K562 (cell line): ENCODE data around the gene CCDC34. TPM values are rescaled to one million over a fixed set of nuclear protein-coding genes. Genes with fewer than 3 reads are reported as not detected.

ENCODE experiments used
- ATAC-seq: fragments of 200-7000 bp; cut with Tn5 transposase; 3 replicates; pipeline ENCODE4 v1.9.1; 2020; ENCODE audit warnings: moderate library complexity
- BruUV-seq: library from RNA; stranded (reverse); fragments of 400-500 nt; replicated peaks from 2 replicates; lab custom pipeline; 2021; lab: Mats Ljungman, UMichigan
- CTCF ChIA-PET: fragments of 300-600 bp; formaldehyde crosslinking; extraction: SDS; loops from one replicate; lab custom pipeline; 2021; ENCODE audit warnings: low intra/inter-chr PET ratio; lab: Yijun Ruan, JAX
- POLR2A ChIA-PET: fragments of 300-600, 350-650 bp; sonication (Branson Sonifier 250); formaldehyde crosslinking; extraction: SDS; loops from one replicate; lab custom pipeline; 2021; ENCODE audit warnings: antibody characterized with exemption, inconsistent platforms; lab: Yijun Ruan, JAX
- DNase-seq, 4 experiments: peaks; one replicate each; pipeline versions ENCODE4 v3.0.0 to v3.0.0-alpha.2; 2011 to 2018; ENCODE audit warnings: low spot score in 3 of 4, mixed read lengths in 3 of 4; ENCODE audit errors: extremely low read depth in 1 of 4
- FAIRE-seq: peaks from 2 replicates; lab custom pipeline; 2011; peaks lifted over from hg19 to GRCh38; lab: Jason Lieb, UNC
- H2AFZ ChIP-seq: 2 replicates; pipeline ENCODE4 v1.6.0; 2011; ENCODE audit warnings: low read depth, low read length, control low read depth, inconsistent platforms
- H3K27ac ChIP-seq: fragments of 200-600 bp; 3 replicates; pipeline ENCODE4 v1.8.0; 2011; ENCODE audit warnings: low read depth, mild to moderate bottlenecking, control low read depth, inconsistent platforms, low read length, moderate library complexity, mixed read lengths; ENCODE audit errors: extremely low read depth
- H3K27me3 ChIP-seq, 2 experiments: fragments of 300-600 bp in 1 of 2; 2 replicates in 1 of 2; 3 replicates in 1 of 2; pipeline versions ENCODE4 v1.6.0 to v1.8.0; 2011; ENCODE audit warnings: inconsistent platforms in 2 of 2, low read length in 2 of 2, mild to moderate bottlenecking in 1 of 2, mixed read lengths in 1 of 2, moderate library complexity in 1 of 2; ENCODE audit not compliant: control insufficient read depth in 2 of 2, insufficient read depth in 2 of 2
- H3K36me3 ChIP-seq: fragments of 300-600 bp; 3 replicates; pipeline ENCODE4 v1.8.0; 2011; ENCODE audit warnings: mild to moderate bottlenecking, low read length, inconsistent platforms; ENCODE audit not compliant: control insufficient read depth, insufficient read depth
- H3K4me1 ChIP-seq, 2 experiments: fragments of 200-600 bp in 1 of 2; replicated peaks in 1 of 2; 2 replicates in 1 of 2; 3 replicates in 1 of 2; pipeline versions ENCODE4 v1.5.1 to v1.8.0; 2011; ENCODE audit warnings: inconsistent platforms in 2 of 2, low read length in 2 of 2, mild to moderate bottlenecking in 1 of 2, mixed read lengths in 1 of 2, moderate library complexity in 1 of 2; ENCODE audit not compliant: control insufficient read depth in 2 of 2, insufficient read depth in 2 of 2
- H3K4me2 ChIP-seq: 2 replicates; pipeline ENCODE4 v1.6.1; 2011; ENCODE audit warnings: low read length, control low read depth, inconsistent platforms, mixed read lengths; ENCODE audit not compliant: insufficient read depth
- H3K4me3 ChIP-seq: fragments of 200-600 bp; sonication (generic), shearing (Covaris generic); 2 replicates; pipeline ENCODE4 v1.5.1; 2016; ENCODE audit warnings: control low read depth, inconsistent platforms
- H3K79me2 ChIP-seq: fragments of 200-600 bp; 3 replicates; pipeline ENCODE4 v1.8.0; 2011; ENCODE audit warnings: low read length, inconsistent platforms; ENCODE audit not compliant: control insufficient read depth, insufficient read depth
- H3K9ac ChIP-seq, 2 experiments: 2 replicates each; pipeline versions ENCODE4 v1.6.0 to v1.6.1; 2011; ENCODE audit warnings: low read depth in 2 of 2, low read length in 2 of 2, control low read depth in 1 of 2, inconsistent platforms in 1 of 2, mild to moderate bottlenecking in 1 of 2, mixed read lengths in 1 of 2; ENCODE audit not compliant: insufficient read depth in 1 of 2
- H3K9me1 ChIP-seq: one replicate; pipeline ENCODE4 v1.6.0; 2011; ENCODE audit warnings: inconsistent platforms, mild to moderate bottlenecking, low read length, moderate library complexity; ENCODE audit not compliant: control insufficient read depth, insufficient read depth
- H3K9me3 ChIP-seq: replicated peaks from 2 replicates; pipeline ENCODE4 v1.5.1; 2011; ENCODE audit warnings: low read depth, low read length, inconsistent platforms; ENCODE audit not compliant: control insufficient read depth, insufficient read depth
- H4K20me1 ChIP-seq: replicated peaks from 2 replicates; pipeline ENCODE4 v1.6.1; 2011; ENCODE audit warnings: low read length, inconsistent platforms, mixed read lengths; ENCODE audit not compliant: control insufficient read depth, insufficient read depth
- CHCHD3 ChIP-seq: fragments of 250-450 bp; sonication (Bioruptor Pico); IDR thresholded peaks from 2 replicates; pipeline ENCODE4 v2.1.2; 2022; ENCODE audit warnings: mild to moderate bottlenecking
- ELF2 ChIP-seq: fragments of 250-450 bp; sonication (Bioruptor Pico); IDR thresholded peaks from 2 replicates; pipeline ENCODE4 v1.5.0; 2021; ENCODE audit warnings: mild to moderate bottlenecking
- NELFE ChIP-seq: IDR thresholded peaks from 2 replicates; pipeline ENCODE4 v1.6.1; 2011; ENCODE audit warnings: mild to moderate bottlenecking; ENCODE audit not compliant: insufficient read depth, insufficient read length
- ZFP30 ChIP-seq: fragments of 250-450 bp; sonication (Bioruptor Pico); IDR thresholded peaks from 2 replicates; pipeline ENCODE4 v1.8.0; 2022; ENCODE audit warnings: moderate library complexity, mild to moderate bottlenecking, inconsistent platforms, borderline replicate concordance
- ZNF830 ChIP-seq: fragments of 250-450 bp; sonication (Bioruptor Pico); IDR thresholded peaks from 2 replicates; pipeline ENCODE4 v1.5.0; 2021; ENCODE audit warnings: mild to moderate bottlenecking
- in situ Hi-C: fragments of 300-500 bp; cut with MboI; formaldehyde crosslinking; loops from 4 replicates; pipeline ENCODE4 v1.15.0; 2018; ENCODE audit warnings: inconsistent platforms, mixed read lengths
- intact Hi-C: fragments of 100-400 bp; cut with micrococcal nuclease; formaldehyde crosslinking; loops from 2 replicates; pipeline ENCODE4 v1.14.2; 2022
- polyA plus RNA-seq, 8 experiments: library from polyadenylated mRNA; depleted of rRNA in 4 of 8; stranded (reverse) in 5 of 8; unstranded in 3 of 8; fragments of >200 nt; fragmentation: Nextera tagmentation in 2 of 8; fragmentation: Illumina TruSeq in 1 of 8; extraction: Ambion mirVana in 2 of 8; extraction: Trizol in 1 of 8; gene quantifications; 2 replicates each; pipeline versions ENCODE4 v1.2.1 to v1.2.3, GENCODE V29; 2011 to 2014; ENCODE audit warnings: inconsistent platforms in 1 of 8, missing spikeins in 1 of 8
- total RNA-seq, 7 experiments: library from RNA; depleted of rRNA in 6 of 7; stranded (reverse); fragments of >200 nt in 6 of 7; fragmentation: Illumina TruSeq in 2 of 7; extraction: Trizol in 2 of 7; gene quantifications; 2 replicates each; pipeline versions ENCODE4 v1.2.1 to v1.2.3, GENCODE V29; 2011 to 2021; ENCODE audit warnings: low replicate concordance in 1 of 7
- TF ChIP-seq, protein P1 (sequence below): fragments of 250-450 bp; sonication (Bioruptor Pico); IDR thresholded peaks from 2 replicates; pipeline ENCODE4 v1.5.0; 2021; ENCODE audit warnings: mild to moderate bottlenecking, moderate library complexity
- TF ChIP-seq, protein P2 (sequence below), 2 experiments: IDR thresholded peaks in 1 of 2; conservative IDR thresholded peaks in 1 of 2; 2 replicates each; pipeline ENCODE4 v1.6.1; 2016; ENCODE audit warnings: low read depth in 2 of 2, mild to moderate bottlenecking in 1 of 2, missing compliant biosample characterization in 1 of 2, missing genetic modification characterization in 1 of 2, moderate library complexity in 1 of 2

Gene CCDC34
- total and polyA plus RNA-seq, 9 of the 15 experiments (the other 6 are each of a cell fraction or from before 2014, with no cell fraction given), result 6.2 to 42.0 (median 15.7) TPM

DNA sequence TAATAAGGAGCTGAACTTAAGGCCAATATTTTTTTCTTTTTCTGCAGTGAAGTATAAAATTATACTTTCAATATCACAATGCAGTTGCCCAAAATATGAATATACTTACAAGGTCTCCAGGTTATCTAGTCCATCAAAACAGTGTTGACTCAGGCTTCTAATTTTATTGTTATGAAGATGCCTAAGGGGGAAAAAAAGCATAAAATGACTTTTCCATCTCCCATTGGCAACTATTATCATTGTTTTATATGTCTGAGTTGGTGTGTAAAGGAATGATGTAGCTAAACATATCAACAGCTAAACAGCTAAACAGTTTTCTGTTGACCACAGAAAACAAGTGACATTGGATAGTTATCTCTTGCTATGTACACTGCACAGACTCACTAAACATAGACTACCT lies 21.2 kb upstream of the CCDC34 start:
- FAIRE-seq (no peak), ATAC-seq (no peak), DNase-seq (no peak)
- H3K4me3 ChIP-seq, result no peak overlapping the region
- no peaks in the 10 kb centered on the region for H3K9me1 ChIP-seq
- no TSS peak for BruUV-seq
- in situ Hi-C loops, result no loop called here
- POLR2A ChIA-PET, result interaction anchor here (2.7 kb wide), 1 partner anchor 9 kb away, joined by 8 read pairs; no protein-coding TSS in a partner anchor
- no peak overlapping the region for H3K27ac ChIP-seq
- intact Hi-C loops, result no loop called here
- no peaks in the 10 kb centered on the region for H3K9me3 ChIP-seq
- H3K36me3 ChIP-seq, result no peaks in the 10 kb centered on the region; the same call in 1 of the 3 replicates
- H3K4me2 ChIP-seq, result no peak overlapping the region
- no peaks in the 10 kb centered on the region for H4K20me1 ChIP-seq
- peaks cover 5 to 13% of the 10 kb centered on the region in 2 experiments for H3K4me1 ChIP-seq
- H3K9ac ChIP-seq, result no peak overlapping the region
- CTCF ChIA-PET, result no interaction called here
- H3K27me3 ChIP-seq, result no peaks in the 10 kb centered on the region
- no peak overlapping the region for H2AFZ ChIP-seq
- H3K79me2 ChIP-seq, result no peaks in the 10 kb centered on the region
- no peak for TF ChIP-seq ZNF830 (CRISPR knock-in tag)
- no peak for TF ChIP-seq ELF2 (CRISPR knock-in tag)
- TF ChIP-seq CHCHD3 (CRISPR knock-in tag), result no peak
- TF ChIP-seq, protein P1, sequence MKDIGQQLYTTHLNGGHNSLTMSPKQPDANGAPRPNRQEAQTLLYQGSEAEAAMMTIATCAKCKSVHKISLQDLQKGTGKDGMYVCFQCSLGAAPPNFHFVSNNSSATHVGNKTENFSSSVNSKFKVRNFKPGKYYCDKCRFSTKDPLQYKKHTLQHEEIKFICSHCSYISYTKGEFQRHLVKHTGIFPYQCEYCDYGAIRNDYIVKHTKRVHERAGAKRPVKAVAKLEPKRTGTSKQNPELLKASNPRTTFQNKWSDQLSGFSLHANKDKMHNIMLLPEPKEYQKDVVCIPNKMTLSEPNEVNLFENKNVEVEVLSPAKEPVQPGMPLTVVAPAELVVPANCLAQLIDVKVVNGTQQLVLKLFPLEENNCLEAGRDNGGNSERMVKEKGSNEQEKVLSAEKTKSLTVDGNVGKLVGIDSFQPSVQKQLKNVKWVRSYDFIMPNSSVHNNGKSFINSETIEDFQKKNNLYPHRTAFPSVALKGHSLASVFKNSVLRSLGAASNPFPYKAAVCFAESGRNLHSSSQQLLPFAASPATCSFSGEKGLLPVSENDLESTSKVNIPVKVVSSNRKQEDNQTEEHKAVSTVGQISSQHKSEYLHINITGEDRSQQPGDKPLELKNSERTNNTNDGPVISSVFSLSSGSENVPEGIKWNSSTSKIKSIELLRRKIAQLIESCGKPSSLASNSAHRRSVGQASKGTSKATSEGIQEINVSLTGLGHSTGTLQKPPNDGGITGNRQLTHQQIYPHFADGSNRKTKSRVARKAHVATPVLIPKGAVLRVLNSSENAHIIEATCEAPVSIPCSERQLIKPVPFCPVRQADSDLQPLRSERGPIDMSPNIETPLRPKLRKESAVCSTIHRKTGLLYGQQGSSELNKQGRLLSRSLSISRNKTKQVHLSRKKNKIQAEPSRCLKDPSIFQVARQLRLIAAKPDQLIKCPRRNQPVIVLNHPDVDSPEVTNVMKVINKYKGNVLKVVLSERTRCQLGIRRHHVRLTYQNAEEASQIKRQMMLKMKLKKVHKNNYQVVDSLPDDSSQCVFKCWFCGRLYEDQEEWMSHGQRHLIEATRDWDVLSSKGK (CRISPR knock-in tag), result no peak
- no peak for TF ChIP-seq NELFE
- TF ChIP-seq ZFP30, result no peak
- TF ChIP-seq, protein P2, sequence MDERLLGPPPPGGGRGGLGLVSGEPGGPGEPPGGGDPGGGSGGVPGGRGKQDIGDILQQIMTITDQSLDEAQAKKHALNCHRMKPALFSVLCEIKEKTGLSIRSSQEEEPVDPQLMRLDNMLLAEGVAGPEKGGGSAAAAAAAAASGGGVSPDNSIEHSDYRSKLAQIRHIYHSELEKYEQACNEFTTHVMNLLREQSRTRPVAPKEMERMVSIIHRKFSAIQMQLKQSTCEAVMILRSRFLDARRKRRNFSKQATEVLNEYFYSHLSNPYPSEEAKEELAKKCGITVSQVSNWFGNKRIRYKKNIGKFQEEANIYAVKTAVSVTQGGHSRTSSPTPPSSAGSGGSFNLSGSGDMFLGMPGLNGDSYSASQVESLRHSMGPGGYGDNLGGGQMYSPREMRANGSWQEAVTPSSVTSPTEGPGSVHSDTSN (CRISPR knock-in tag; IDR thresholded peaks at IDR 0.05; ENCODE audit: low read depth), result no peak
- TF ChIP-seq, protein P2 (tag; conservative IDR thresholded peaks at IDR 0.05; ENCODE audit: low read depth), result no peak
